Transverse colon (tissue), 4 donors: ENCODE data around the gene ARMC3. TPM values are rescaled to one million over a fixed set of nuclear protein-coding genes. Genes with fewer than 3 reads are reported as not detected.

Experiments
- DNase-seq: peaks from one replicate; pipeline ENCODE4 v3.0.0-alpha.2; 2019
- H3K27ac ChIP-seq, 4 donors: fragments of 200-600 bp; sonication (generic); 2 replicates each; pipeline ENCODE4 v1.5.1; 2016 to 2018; ENCODE audit warnings: inconsistent platforms in 4 of 4
- H3K27me3 ChIP-seq: fragments of 200-600 bp; sonication (generic); 2 replicates; pipeline ENCODE4 v1.5.1; 2017; ENCODE audit warnings: inconsistent platforms
- H3K36me3 ChIP-seq, 4 donors: fragments of 200-600 bp; sonication (generic); 2 replicates each; pipeline ENCODE4 v1.5.1; 2017 to 2019; ENCODE audit warnings: inconsistent platforms in 4 of 4
- H3K4me1 ChIP-seq, 4 donors: fragments of 200-600 bp; sonication (generic); 2 replicates each; pipeline ENCODE4 v1.5.1; 2017 to 2020; ENCODE audit warnings: inconsistent platforms in 4 of 4
- H3K4me3 ChIP-seq, 4 donors: fragments of 200-600 bp; sonication (generic); 1 replicate in 1 of 4; 2 replicates in 3 of 4; pipeline versions ENCODE4 v1.5.1 to v1.6.1; 2017 to 2019; ENCODE audit warnings: inconsistent platforms in 4 of 4
- H3K9me3 ChIP-seq, 2 donors: fragments of 200-600 bp; sonication (generic); 2 replicates each; pipeline ENCODE4 v1.5.1; 2017 to 2019; ENCODE audit warnings: inconsistent platforms in 2 of 2
- CTCF ChIP-seq, 5 experiments: fragments of 200-600 bp in 3 of 5; fragments of 450-650 bp in 2 of 5; sonication (generic) in 3 of 5; IDR thresholded peaks; 1 replicate in 2 of 5; 2 replicates in 3 of 5; pipeline ENCODE4 v1.5.1; 2016 to 2017; ENCODE audit warnings: antibody characterized with exemption in 5 of 5, inconsistent platforms in 3 of 5, mild to moderate bottlenecking in 2 of 5, moderate library complexity in 1 of 5
- EP300 ChIP-seq: sonication (generic); formaldehyde crosslinking; IDR thresholded peaks from one replicate; pipeline ENCODE4 v1.6.1; 2017; ENCODE audit warnings: antibody characterized with exemption, low read depth
- POLR2A ChIP-seq: fragments of 450-650 bp; IDR thresholded peaks from one replicate; pipeline ENCODE4 v1.6.1; 2016; ENCODE audit warnings: antibody characterized with exemption, mild to moderate bottlenecking, moderate library complexity
- POLR2AphosphoS5 ChIP-seq, 3 donors: sonication (generic); formaldehyde crosslinking; IDR thresholded peaks; one replicate each; pipeline ENCODE4 v1.6.1; 2016; ENCODE audit warnings: antibody characterized with exemption in 3 of 3
- WGBS, 2 donors: methylation state at CpG; one replicate each; pipeline ENCODE4 v1.1.5; 2018; ENCODE audit warnings: low coverage in 1 of 2; 5-methylcytosine and 5-hydroxymethylcytosine counted together
- in situ Hi-C, 4 donors: fragments of 200-750 bp; cut with MboI; loops; one replicate each; pipeline versions ENCODE4 v1.15.0 to v1.15.1; 2017; ENCODE audit warnings: low sequenced_read_pairs in 3 of 4, low pct_ligation_motif_present in 1 of 4, low pct_unique_long_range_greater_than_20kb in 1 of 4
- intact Hi-C: fragments of 100-400 bp; cut with DNase I; formaldehyde crosslinking; loops from one replicate; pipeline ENCODE4 v1.15.1; 2023; ENCODE audit warnings: low total_unique reads
- total RNA-seq, 4 donors: library from RNA; depleted of rRNA; stranded (reverse); fragments of >200 nt; gene quantifications; one replicate each; pipeline ENCODE4 v1.1.0, GENCODE V29; 2016

Gene ARMC3
- total RNA-seq, 4 donors from 2014 or later: not detected

- 72% methylated on average over 8 of the region's 8 CpGs; no CpG with 5 or more reads in 1 of the 2 donors for WGBS, 2 donors
- H3K27me3 ChIP-seq: peaks cover 9% of the 10 kb centered on the region
- H3K4me3 ChIP-seq: no peak overlapping the region
- H3K4me1 ChIP-seq: no peaks in the 10 kb centered on the region
- in situ Hi-C loops (loop anchor here (10.0 to 25.0 kb wide), 6 partner anchors 405 to 1505 kb away; no protein-coding TSS in a partner anchor), intact Hi-C loops (no loop called here)
- H3K27ac ChIP-seq: no peak overlapping the region
- no peaks in the 10 kb centered on the region for H3K36me3 ChIP-seq
- H3K9me3 ChIP-seq: no peaks in the 10 kb centered on the region
- DNase-seq: no peak
- no peak for TF ChIP-seq EP300
- no peak for TF ChIP-seq POLR2AphosphoS5 (IDR thresholded peaks at IDR 0.05)
- TF ChIP-seq CTCF (IDR thresholded peaks at IDR 0.05): no peak
- no peak for TF ChIP-seq POLR2A
These were observed 64.8 kb downstream of the ARMC3 start for GRCh38 chr10:22992621-22993020.

- TF ChIP-seq POLR2AphosphoS5 (IDR thresholded peaks at IDR 0.05) (no peak), EP300 (no peak), POLR2A (no peak), CTCF (IDR thresholded peaks at IDR 0.05) (no peak)
- no peaks in the 10 kb centered on the region for H3K36me3 ChIP-seq
- no peak overlapping the region for H3K27ac ChIP-seq
- H3K4me3 ChIP-seq: no peak overlapping the region
- no peak for DNase-seq
- H3K4me1 ChIP-seq: no peaks in the 10 kb centered on the region
- intact Hi-C loops (no loop called here), in situ Hi-C loops (loop anchor here (10.0 to 25.0 kb wide), 6 partner anchors 406 to 1506 kb away; no protein-coding TSS in a partner anchor)
- H3K9me3 ChIP-seq: no peaks in the 10 kb centered on the region
- H3K27me3 ChIP-seq: peaks cover 9% of the 10 kb centered on the region
- WGBS, 2 donors: 80 to 88% methylated on average over 5 of the region's 5 CpGs
These were observed 65.5 kb downstream of the ARMC3 start for GRCh38 chr10:22993314-22993713.

GRCh38 chr10:22997096-22997495 is 69.2 kb downstream of the ARMC3 start:
- in situ Hi-C loops: loop anchor here (10.0 to 25.0 kb wide), 6 partner anchors 410 to 1510 kb away; no protein-coding TSS in a partner anchor
- 25 to 30% methylated on average over 2 of the region's 2 CpGs for WGBS, 2 donors

GRCh38 chr10:22998091-22998490 is 70.2 kb downstream of the ARMC3 start:
- Histone ChIP-seq H3K4me3 (no peak overlapping the region), H3K4me1 (no peaks in the 10 kb centered on the region), H3K27ac (no peak overlapping the region), H3K36me3 (no peaks in the 10 kb centered on the region), H3K27me3 (peaks cover 3% of the 10 kb centered on the region), H3K9me3 (no peaks in the 10 kb centered on the region)
- intact Hi-C loops: no loop called here
- in situ Hi-C loops: loop anchor here (10.0 to 25.0 kb wide), 6 partner anchors 411 to 1511 kb away; no protein-coding TSS in a partner anchor
- DNase-seq: no peak
- TF ChIP-seq POLR2A (no peak), EP300 (no peak), CTCF (IDR thresholded peaks at IDR 0.05) (no peak), POLR2AphosphoS5 (IDR thresholded peaks at IDR 0.05) (no peak)
- WGBS, 2 donors: 91 to 92% methylated on average over 11 to 12 of the region's 12 CpGs

More at GRCh38 chr10:22997096-22997495, 69.2 kb downstream of the ARMC3 start:
- H3K27me3 ChIP-seq: peaks cover 9% of the 10 kb centered on the region
- no peaks in the 10 kb centered on the region for H3K4me1 ChIP-seq
- no peaks in the 10 kb centered on the region for H3K9me3 ChIP-seq
- no peaks in the 10 kb centered on the region for H3K36me3 ChIP-seq
- TF ChIP-seq POLR2AphosphoS5 (IDR thresholded peaks at IDR 0.05): no peak
- no peak overlapping the region for H3K4me3 ChIP-seq
- DNase-seq: no peak
- intact Hi-C loops: no loop called here
- no peak overlapping the region for H3K27ac ChIP-seq

- Histone ChIP-seq H3K4me1 (no peaks in the 10 kb centered on the region), H3K4me3 (no peak overlapping the region), H3K27me3 (peaks cover 3% of the 10 kb centered on the region), H3K9me3 (no peaks in the 10 kb centered on the region), H3K36me3 (no peaks in the 10 kb centered on the region), H3K27ac (no peak overlapping the region)
- TF ChIP-seq POLR2A: no peak
- no peak for TF ChIP-seq EP300
- TF ChIP-seq POLR2AphosphoS5 (IDR thresholded peaks at IDR 0.05): no peak
- no peak for TF ChIP-seq CTCF (IDR thresholded peaks at IDR 0.05)
- in situ Hi-C loops (loop anchor here (10.0 to 25.0 kb wide), 6 partner anchors 413 to 1513 kb away; no protein-coding TSS in a partner anchor), intact Hi-C loops (no loop called here)
- 45 to 47% methylated on average over 2 of the region's 2 CpGs for WGBS, 2 donors
- DNase-seq: no peak
These were observed 72.1 kb downstream of the ARMC3 start for GRCh38 chr10:22999942-23000341.
